IPS-18a (cell line): ENCODE data around the gene LPIN1.
"Not testable (repeated sequence)": the region's sequence is repeated elsewhere in the genome, so short reads cannot be mapped to it uniquely, and the experiment has no call there.

Experiments
- H3K27ac ChIP-seq: one replicate; pipeline ENCODE4 v1.5.1; 2013; ENCODE audit warnings: low read length
- H3K27me3 ChIP-seq: one replicate; pipeline ENCODE4 v1.6.1; 2013; ENCODE audit warnings: mild to moderate bottlenecking, low read length; ENCODE audit not compliant: control insufficient read depth, insufficient read depth
- H3K36me3 ChIP-seq: one replicate; pipeline ENCODE4 v1.6.1; 2013; ENCODE audit warnings: low read depth, low read length; ENCODE audit not compliant: control insufficient read depth
- H3K4me1 ChIP-seq: one replicate; pipeline ENCODE4 v1.6.1; 2013; ENCODE audit warnings: low read depth, low read length; ENCODE audit not compliant: control insufficient read depth
- H3K4me3 ChIP-seq: one replicate; pipeline ENCODE4 v1.5.1; 2013; ENCODE audit warnings: low read length
- H3K9ac ChIP-seq: one replicate; pipeline ENCODE4 v1.6.1; 2013; ENCODE audit warnings: mild to moderate bottlenecking, low read length, moderate library complexity
- H3K9me3 ChIP-seq: one replicate; pipeline ENCODE4 v1.6.1; 2013; ENCODE audit warnings: low read depth, low read length; ENCODE audit not compliant: control insufficient read depth

LPIN1 gene

DNA sequence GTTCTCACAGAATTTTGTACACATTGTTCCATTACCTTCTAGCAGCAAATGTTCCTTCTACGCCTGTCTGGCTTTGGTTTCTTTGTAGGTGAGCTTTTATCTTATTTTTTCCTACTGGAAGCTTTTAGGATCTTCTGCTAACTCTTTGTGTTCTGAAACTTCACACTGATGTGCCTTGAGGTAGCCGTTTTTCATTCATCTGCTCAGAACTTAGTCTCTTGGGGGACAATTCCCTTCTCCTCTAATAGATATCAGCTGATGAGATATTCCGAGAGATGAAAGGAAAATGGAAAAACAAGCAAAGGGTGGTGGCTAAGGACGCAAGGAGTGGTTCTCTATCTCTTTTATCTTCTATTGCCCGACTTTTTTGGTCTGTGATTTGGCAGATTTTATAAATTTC lies 27.8 kb upstream of the LPIN1 start:
- H3K27ac ChIP-seq, result no peak overlapping the region
- H3K4me1 ChIP-seq, result peaks cover 5% of the 10 kb centered on the region
- H3K36me3 ChIP-seq, result no peaks in the 10 kb centered on the region
- no peak overlapping the region for H3K9ac ChIP-seq
- no peak overlapping the region for H3K4me3 ChIP-seq
- H3K27me3 ChIP-seq, result no peaks in the 10 kb centered on the region
- no peaks in the 10 kb centered on the region for H3K9me3 ChIP-seq

DNA sequence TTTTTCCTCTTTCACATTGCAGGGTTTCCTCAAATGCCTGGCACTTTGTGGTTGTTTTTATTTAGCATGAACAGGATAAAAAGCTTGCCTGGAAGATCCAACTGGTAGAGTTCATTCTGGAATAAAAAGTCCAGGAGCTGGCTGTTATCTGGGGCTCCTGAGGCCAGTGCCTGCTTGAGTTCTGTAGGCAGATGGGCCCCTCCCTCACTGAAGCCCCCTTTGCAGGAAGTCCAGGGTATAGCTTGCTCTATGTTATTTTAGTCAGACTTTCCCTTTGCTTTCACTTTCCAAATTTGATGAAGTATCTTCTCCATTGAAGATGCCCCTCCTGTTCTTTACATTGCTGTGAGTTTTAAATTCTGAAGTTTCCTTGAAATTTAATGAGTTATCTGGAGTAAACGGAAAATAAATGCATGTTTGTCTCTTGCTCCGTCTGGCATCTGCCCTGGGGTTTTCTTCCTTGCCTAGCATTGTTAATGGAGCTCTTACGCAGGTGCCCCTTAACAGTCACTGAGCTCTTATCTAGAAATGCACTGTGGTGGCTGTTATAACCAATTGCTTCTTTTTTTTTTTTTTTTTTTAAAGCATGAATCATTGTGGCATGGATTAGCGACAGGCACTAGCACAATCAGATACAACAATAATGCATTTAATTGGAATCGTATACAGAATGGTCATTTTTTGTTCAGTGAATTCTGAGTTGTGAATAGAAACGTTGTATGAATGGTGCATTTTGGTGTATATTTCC lies 27.0 kb upstream of the LPIN1 start:
- peaks cover 5% of the 10 kb centered on the region for H3K4me1 ChIP-seq
- no peaks in the 10 kb centered on the region for H3K36me3 ChIP-seq
- H3K27ac ChIP-seq, result no peak overlapping the region
- no peaks in the 10 kb centered on the region for H3K27me3 ChIP-seq
- no peaks in the 10 kb centered on the region for H3K9me3 ChIP-seq
- H3K9ac ChIP-seq, result no peak overlapping the region
- H3K4me3 ChIP-seq, result no peak overlapping the region

DNA sequence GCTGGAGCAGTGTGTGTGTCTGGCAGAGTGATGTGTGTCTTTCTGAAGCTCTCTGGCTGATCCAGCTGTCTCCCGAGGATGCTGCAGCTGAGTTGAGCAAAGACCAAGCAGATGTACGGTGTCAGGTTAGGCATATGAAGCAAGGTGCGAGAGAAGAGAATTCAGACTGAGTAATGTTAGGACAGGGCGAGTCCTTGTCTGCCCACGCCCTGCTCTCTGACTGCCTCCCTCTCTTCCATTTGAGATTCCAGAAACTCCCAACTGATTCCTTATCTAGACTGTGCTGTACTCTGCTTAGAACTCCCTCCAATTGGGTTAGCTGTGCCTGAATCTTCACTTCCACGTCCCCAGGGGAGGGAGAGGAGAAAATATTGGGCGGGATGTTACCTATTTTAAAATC lies 25.7 kb upstream of the LPIN1 start:
- Histone ChIP-seq H3K9ac (no peak overlapping the region), H3K36me3 (no peaks in the 10 kb centered on the region), H3K4me3 (no peak overlapping the region), H3K9me3 (no peaks in the 10 kb centered on the region), H3K27me3 (no peaks in the 10 kb centered on the region), H3K4me1 (peaks cover 5% of the 10 kb centered on the region), H3K27ac (no peak overlapping the region)

DNA sequence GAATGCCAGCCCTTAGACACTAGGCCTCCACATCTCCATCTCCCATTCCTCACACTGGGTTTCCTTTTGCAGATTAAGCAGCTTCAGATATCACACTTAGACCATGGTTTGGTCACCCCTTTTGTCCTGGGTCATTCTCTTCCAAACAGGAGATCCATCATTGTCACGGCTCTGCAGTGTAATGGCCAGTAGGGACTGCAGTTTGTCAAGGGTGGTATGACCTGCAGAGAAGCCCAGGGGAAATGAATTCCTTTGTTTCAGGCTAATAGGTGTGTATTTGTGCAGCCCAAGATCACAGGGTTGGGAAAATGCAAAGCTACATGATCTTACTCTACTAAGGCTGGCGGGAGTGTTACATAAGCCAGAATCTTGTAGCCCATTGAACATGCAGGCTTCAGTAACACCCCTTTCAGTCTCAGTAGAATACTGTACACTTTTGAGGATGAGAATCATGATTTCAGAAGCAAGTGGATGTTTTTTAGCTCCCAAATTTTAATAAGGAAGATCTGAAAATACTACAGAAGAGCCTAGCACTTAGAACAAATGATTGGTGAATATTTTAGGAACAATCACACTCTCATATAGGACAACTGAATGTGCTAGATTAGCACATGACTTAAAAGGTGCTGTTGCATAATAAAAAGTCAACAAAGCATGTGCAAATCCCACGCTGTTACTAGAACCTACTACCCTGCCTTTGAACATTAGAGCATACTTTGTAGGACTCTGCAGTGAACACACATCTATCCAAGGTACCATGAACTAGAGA lies 24.0 kb upstream of the LPIN1 start:
- no peaks in the 10 kb centered on the region for H3K9me3 ChIP-seq
- H3K4me3 ChIP-seq, result no peak overlapping the region
- H3K27ac ChIP-seq, result no peak overlapping the region
- peaks cover 9% of the 10 kb centered on the region for H3K4me1 ChIP-seq
- H3K27me3 ChIP-seq, result no peaks in the 10 kb centered on the region
- no peaks in the 10 kb centered on the region for H3K36me3 ChIP-seq
- no peak overlapping the region for H3K9ac ChIP-seq

DNA sequence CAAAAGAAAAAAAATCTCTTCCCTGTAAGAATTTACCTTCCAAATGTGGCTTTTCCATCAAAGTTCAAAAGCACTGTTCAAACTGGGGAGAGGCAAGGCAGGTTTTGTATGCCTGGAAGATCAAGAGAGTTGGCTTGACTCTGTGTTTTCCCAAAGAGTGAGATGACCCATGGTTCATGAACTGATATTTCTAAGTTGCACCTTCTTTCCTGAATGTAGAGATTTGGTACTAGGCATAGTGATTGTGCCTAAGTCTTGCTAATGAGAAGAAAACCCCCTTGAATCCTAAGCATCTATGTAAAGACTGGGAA lies 23.4 kb upstream of the LPIN1 start:
- no peak overlapping the region for H3K9ac ChIP-seq
- no peaks in the 10 kb centered on the region for H3K36me3 ChIP-seq
- H3K27ac ChIP-seq, result no peak overlapping the region
- peaks cover 9% of the 10 kb centered on the region for H3K4me1 ChIP-seq
- H3K27me3 ChIP-seq, result no peaks in the 10 kb centered on the region
- H3K4me3 ChIP-seq, result no peak overlapping the region
- H3K9me3 ChIP-seq, result no peaks in the 10 kb centered on the region

DNA sequence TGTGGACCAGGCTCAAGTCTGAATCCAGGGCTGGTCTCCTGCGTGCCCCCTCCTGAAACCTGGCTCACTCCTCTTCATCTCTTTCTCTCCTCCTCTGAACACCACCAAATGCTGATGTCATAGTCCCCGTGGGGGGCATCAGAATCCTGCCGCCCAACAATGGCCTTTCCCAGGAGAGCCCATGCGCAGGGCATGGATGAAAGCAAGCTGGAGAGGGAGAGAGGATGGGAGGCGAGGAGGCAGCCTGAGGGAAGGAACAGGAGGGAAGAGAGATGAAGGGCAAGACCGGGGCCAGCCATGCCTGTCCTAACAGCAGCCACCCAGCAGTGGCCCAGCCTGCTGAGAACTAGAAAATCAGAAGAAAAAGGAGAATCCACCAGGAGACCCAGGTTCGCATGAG lies 22.3 kb upstream of the LPIN1 start:
- Histone ChIP-seq H3K4me1 (peaks cover 9% of the 10 kb centered on the region), H3K9me3 (no peaks in the 10 kb centered on the region), H3K27me3 (no peaks in the 10 kb centered on the region), H3K36me3 (no peaks in the 10 kb centered on the region), H3K4me3 (no peak overlapping the region), H3K27ac (no peak overlapping the region), H3K9ac (no peak overlapping the region)

DNA sequence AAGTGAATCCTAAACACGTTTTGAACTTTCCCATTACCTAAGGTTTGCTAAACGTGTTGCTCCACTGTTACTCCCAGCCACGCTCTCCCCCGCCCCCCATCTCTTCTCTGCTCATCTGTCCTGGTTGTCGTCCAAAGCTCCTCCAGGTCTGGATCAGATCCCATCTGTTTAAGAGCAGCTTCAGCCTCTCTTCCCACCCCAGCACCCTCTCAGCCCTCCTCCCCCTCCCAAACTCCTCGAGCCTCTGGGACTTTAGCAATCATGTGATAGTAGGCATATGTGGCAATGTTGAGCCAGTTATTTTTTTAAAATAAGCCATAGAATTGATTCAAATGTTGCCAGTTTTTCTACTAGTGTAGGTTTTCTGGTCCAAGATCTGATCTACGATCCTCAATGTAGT lies 20.0 kb upstream of the LPIN1 start:
- Histone ChIP-seq H3K4me1 (peaks cover 9% of the 10 kb centered on the region), H3K9me3 (no peaks in the 10 kb centered on the region), H3K9ac (no peak overlapping the region), H3K27me3 (no peaks in the 10 kb centered on the region), H3K36me3 (no peaks in the 10 kb centered on the region), H3K4me3 (no peak overlapping the region), H3K27ac (no peak overlapping the region)

DNA sequence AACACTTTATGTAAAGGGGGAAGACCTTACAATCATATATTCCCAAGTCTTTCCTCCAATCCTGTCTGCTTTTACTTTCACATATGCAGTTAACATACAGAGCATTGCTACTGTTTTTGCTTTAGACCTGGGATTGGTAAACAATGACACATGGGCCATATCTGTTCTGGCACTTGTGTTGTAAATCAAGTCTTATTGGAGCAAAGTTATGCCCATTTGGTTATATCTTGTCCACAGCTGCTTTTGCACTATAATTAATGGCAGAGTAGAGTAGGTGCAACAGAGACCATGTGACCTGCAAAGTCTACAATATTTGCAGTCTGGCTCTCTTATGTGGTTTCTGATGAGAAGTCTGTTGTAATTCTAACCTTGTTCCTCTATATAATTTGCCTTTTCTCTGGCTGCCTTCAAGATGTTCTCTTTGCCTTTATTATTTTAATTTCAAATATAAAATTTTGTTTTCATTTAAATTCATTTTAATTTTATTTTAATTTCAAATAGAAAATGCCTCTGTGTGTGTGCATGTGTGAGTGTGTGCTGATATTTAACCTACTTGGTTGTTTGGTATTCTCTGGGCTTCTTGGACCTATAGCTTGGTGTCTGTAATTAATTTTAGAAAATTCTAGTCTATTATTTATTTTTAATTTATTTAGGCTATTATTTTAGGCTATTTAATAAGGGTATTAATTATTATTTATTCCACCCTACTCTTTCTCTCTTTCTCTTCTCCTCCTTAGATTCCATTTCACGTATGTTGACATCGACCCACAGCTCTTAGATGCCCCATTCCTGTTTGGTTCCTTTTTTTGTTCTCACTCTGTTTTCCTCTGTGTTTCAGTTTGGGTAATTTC lies 16.8 kb upstream of the LPIN1 start:
- Histone ChIP-seq H3K27me3 (no peaks in the 10 kb centered on the region), H3K4me3 (no peak overlapping the region), H3K27ac (no peak overlapping the region), H3K9me3 (no peaks in the 10 kb centered on the region), H3K36me3 (no peaks in the 10 kb centered on the region), H3K9ac (no peak overlapping the region), H3K4me1 (peaks cover 10% of the 10 kb centered on the region)

DNA sequence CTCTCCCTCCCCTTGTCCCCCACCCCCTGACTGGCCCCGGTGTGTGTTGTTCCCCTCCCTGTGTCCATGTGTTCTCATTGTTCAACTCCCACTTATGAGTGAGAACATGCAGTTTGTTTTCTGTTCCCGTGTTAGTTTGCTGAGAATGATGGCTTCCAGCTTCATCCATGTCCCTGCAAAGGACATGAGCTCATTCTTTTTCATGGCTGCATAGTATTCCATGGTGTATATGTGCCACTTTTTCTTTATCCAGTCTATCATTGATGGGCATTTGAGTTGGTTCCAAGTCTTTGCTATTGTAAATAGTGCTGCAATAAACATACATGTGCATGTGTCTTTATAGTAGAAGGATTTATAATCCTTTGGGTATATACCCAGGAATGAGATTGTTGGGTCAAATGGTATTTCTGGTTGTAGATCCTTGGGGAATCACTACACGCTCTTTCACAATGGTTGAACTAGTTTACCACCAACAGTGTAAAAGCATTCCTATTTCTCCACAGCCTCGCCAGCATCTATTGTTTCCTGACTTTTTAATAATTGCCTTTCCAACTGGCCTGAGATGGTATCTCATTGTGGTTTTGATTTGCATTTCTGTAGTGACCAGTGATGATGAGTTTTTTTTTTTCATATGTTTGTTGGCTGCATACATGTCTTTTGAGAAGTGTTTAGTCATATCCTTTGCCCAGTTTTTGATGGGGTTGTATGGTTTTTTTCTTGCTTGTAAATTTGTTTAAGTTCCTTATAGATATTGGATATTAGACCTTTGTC lies 15.0 kb upstream of the LPIN1 start:
- not testable (repeated sequence) for H3K27ac ChIP-seq

DNA sequence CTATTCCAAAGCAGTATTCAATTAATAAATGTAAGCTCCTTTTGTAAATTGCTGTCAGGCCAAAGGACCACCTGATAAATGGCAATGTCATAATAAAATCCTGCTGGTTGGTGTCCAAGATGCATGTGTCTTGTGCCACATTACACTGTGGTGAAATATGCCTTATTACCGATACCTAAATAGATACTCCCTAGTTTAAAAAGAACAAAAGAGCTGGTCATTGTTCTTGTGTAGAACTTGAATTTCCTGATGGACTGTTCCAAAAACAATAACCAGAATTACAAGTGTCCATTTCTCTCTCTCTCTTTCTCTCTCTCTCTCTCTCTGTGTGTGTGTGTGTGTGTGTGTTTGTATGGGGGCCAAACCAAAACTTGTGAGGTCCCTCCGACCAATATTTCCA lies 13.8 kb upstream of the LPIN1 start:
- no peak overlapping the region for H3K4me3 ChIP-seq
- H3K36me3 ChIP-seq, result no peaks in the 10 kb centered on the region
- H3K4me1 ChIP-seq, result peaks cover 6% of the 10 kb centered on the region
- H3K9ac ChIP-seq, result no peak overlapping the region
- no peaks in the 10 kb centered on the region for H3K9me3 ChIP-seq
- H3K27me3 ChIP-seq, result no peaks in the 10 kb centered on the region
- H3K27ac ChIP-seq, result no peak overlapping the region

More for the DNA sequence above, 15.0 kb upstream of the LPIN1 start:
- H3K36me3 ChIP-seq, H3K9me3 ChIP-seq, H3K4me3 ChIP-seq, H3K9ac ChIP-seq, H3K27me3 ChIP-seq: not testable (repeated sequence)
- peaks cover 10% of the 10 kb centered on the region for H3K4me1 ChIP-seq

DNA sequence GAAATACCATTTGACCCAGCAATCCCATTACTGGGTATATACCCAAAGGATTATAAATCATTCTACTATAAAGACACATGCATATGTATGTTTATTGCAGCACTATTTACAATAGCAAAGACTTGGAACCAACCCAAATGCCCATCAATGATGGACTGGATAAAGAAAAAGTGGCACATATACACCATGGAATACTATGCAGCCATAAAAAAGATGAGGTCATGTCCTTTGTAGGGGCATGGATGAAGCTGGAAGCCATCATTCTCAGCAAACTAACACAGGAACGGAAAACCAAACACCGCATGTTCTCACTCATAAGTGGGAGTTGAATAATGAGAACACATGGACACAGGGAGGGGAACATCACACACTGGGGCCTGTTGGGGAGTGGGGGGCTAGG lies 8.6 kb upstream of the LPIN1 start:
- H3K9ac ChIP-seq, H3K9me3 ChIP-seq, H3K4me1 ChIP-seq, H3K36me3 ChIP-seq, H3K27ac ChIP-seq, H3K27me3 ChIP-seq, H3K4me3 ChIP-seq: not testable (repeated sequence)
